Activated CD4-positive, alpha-beta T cell treated with anti-CD3 and anti-CD28 coated beads, Interleukin-2, amount 10 ng/mL, durations not matched to agents 7 days and 5 days (primary cell): ENCODE measurements around the gene SCYGR2. TPM values are rescaled to one million over a fixed set of nuclear protein-coding genes. Genes with fewer than 3 reads are reported as not detected.
"Not testable (repeated sequence)": the region's sequence is repeated elsewhere in the genome, so short reads cannot be mapped to it uniquely, and the experiment has no call there.

Source experiments
- CTCF ChIA-PET: fragments of 350-600 bp; sonication (Branson Sonifier 250); formaldehyde crosslinking; loops from one replicate; lab custom pipeline; 2021; ENCODE audit warnings: antibody characterized with exemption; lab: Charles Lee
- POLR2A ChIA-PET: fragments of 350-600 bp; sonication (Branson Sonifier 250); formaldehyde crosslinking; loops from one replicate; lab custom pipeline; 2021; ENCODE audit warnings: antibody characterized with exemption; lab: Charles Lee
- DNase-seq: peaks from one replicate; pipeline ENCODE4 v3.0.0-alpha.2; 2020
- H3K27ac Mint-ChIP-seq: one replicate; pipeline ENCODE4 v1.8.0; 2021; ENCODE audit warnings: mild to moderate bottlenecking, moderate library complexity, mixed read lengths
- H3K27me3 Mint-ChIP-seq: one replicate; pipeline ENCODE4 v1.8.0; 2021; ENCODE audit warnings: mixed read lengths
- H3K36me3 Mint-ChIP-seq: one replicate; pipeline ENCODE4 v1.8.0; 2021; ENCODE audit warnings: low read depth, mixed read lengths
- H3K4me1 Mint-ChIP-seq: one replicate; pipeline ENCODE4 v1.8.0; 2021; ENCODE audit warnings: mixed read lengths
- H3K4me3 Mint-ChIP-seq: one replicate; pipeline ENCODE4 v1.8.0; 2021; ENCODE audit warnings: mild to moderate bottlenecking, moderate library complexity, mixed read lengths
- H3K9me3 Mint-ChIP-seq: one replicate; pipeline ENCODE4 v1.8.0; 2021; ENCODE audit warnings: mixed read lengths
- total RNA-seq, 2 experiments: library from RNA; stranded (reverse); gene quantifications; one replicate each; pipeline ENCODE4 v1.2.3, GENCODE V29; 2021

Gene SCYGR2, protein sequence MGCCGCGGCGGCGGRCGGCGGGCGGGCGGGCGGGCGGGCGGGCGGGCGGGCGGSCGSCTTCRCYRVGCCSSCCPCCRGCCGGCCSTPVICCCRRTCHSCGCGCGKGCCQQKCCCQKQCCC
- not detected for total RNA-seq

DNA sequence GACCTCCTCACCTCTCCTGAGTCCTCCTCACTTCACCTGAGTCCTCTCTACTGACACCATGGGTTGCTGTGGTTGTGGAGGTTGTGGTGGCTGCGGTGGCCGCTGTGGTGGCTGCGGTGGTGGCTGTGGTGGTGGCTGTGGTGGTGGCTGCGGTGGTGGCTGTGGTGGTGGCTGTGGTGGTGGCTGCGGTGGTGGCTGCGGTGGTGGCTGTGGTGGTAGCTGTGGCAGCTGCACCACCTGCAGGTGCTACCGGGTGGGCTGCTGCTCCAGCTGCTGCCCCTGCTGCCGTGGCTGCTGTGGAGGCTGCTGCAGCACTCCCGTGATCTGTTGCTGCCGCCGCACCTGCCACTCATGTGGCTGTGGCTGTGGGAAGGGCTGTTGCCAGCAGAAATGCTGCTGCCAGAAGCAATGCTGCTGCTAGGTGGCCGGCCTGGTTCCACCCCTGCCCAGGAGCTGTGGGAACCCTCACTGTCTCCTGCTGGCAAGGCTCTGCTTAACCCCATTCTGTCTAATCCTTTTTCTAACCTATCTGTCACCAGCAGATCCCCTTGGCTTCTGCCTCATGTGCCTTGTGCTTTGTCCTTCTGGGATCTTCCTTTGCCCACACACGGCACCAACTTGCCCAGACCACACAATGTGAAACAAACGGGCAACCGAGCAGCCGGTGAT lies at the start of gene SCYGR2:
Gene SCYGR2 (plus strand): TSS at position 59 of the 669 bp plus-strand sequence. CDS start 0 bp downstream, at position 59.
- H3K36me3 Mint-ChIP-seq, H3K4me1 Mint-ChIP-seq, H3K27ac Mint-ChIP-seq, POLR2A ChIA-PET, H3K4me3 Mint-ChIP-seq, CTCF ChIA-PET, DNase-seq, H3K9me3 Mint-ChIP-seq: not testable (repeated sequence)
- H3K27me3 Mint-ChIP-seq, result peaks cover 20% of the 10 kb centered on the region

- no peak overlapping the region for H3K27ac Mint-ChIP-seq
- ChIA-PET POLR2A (no interaction called here), CTCF (interaction anchor here (1.2 kb wide), 1 partner anchor 52 kb away, joined by 3 read pairs; no protein-coding TSS in a partner anchor)
- H3K27me3 Mint-ChIP-seq, result no peaks in the 10 kb centered on the region
- no peak overlapping the region for H3K4me3 Mint-ChIP-seq
- DNase-seq, result no peak
- H3K4me1 Mint-ChIP-seq, result no peaks in the 10 kb centered on the region
- H3K36me3 Mint-ChIP-seq, result peaks cover 22% of the 10 kb centered on the region
- H3K9me3 Mint-ChIP-seq, result no peaks in the 10 kb centered on the region
Measured at GRCh38 chr2:227551836-227552235, 46.9 kb upstream of the SCYGR2 start.

DNA sequence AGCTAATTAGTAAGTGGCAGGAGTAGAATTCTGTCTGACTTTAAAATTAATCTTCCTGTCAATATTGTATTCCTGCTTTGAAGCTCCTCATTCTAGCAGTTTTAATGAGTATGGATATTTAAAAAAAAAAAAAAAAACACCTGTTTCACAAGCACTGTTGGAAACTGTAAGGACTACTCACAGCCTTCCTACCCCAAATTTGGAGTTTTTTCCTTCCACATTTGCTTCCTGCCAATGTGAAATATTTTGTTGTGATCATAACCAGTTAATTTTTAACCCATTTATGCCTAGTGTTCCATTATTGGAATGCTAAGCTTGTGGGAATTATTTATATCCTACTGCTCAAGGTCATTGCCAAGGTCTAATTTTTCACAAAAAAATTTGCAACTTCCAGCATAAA lies 36.1 kb upstream of the SCYGR2 start:
- H3K9me3 Mint-ChIP-seq, result no peaks in the 10 kb centered on the region
- H3K27me3 Mint-ChIP-seq, result no peaks in the 10 kb centered on the region
- POLR2A ChIA-PET, result no interaction called here
- no peak for DNase-seq
- H3K27ac Mint-ChIP-seq, result no peak overlapping the region
- H3K4me1 Mint-ChIP-seq, result no peaks in the 10 kb centered on the region
- no peak overlapping the region for H3K4me3 Mint-ChIP-seq
- CTCF ChIA-PET, result no interaction called here
- H3K36me3 Mint-ChIP-seq, result peaks cover 6% of the 10 kb centered on the region

DNA sequence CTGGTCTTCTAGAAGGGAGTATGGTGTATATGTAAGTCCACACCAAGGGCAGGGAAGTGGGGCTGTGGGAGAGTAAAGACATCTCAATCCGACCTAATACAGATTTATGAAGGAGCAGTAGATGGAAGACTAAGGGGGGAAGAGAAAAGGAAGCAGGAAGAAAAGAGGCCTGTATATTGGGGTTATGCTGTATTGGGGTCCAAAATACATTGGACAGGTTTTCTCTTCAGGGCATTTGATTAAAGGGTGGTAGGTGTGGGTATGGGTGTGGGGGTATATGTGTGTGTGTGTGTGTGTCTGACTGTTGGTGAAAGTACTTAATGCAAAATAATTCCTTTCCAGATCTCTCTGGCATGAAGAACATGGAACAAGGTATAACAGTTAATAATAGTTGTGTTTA lies 33.6 kb upstream of the SCYGR2 start:
- DNase-seq, result no peak
- no peaks in the 10 kb centered on the region for H3K27me3 Mint-ChIP-seq
- H3K4me3 Mint-ChIP-seq, result no peak overlapping the region
- POLR2A ChIA-PET, result interaction anchor here (0.7 kb wide), 1 partner anchor 231 kb away, joined by 3 read pairs; no protein-coding TSS in a partner anchor
- H3K4me1 Mint-ChIP-seq, result no peaks in the 10 kb centered on the region
- CTCF ChIA-PET, result interaction anchor here (1.1 kb wide), 1 partner anchor 11 kb away, joined by 3 read pairs; no protein-coding TSS in a partner anchor
- no peaks in the 10 kb centered on the region for H3K36me3 Mint-ChIP-seq
- no peak overlapping the region for H3K27ac Mint-ChIP-seq
- H3K9me3 Mint-ChIP-seq, result no peaks in the 10 kb centered on the region

GRCh38 chr2:227566012-227566411 lies 32.7 kb upstream of the SCYGR2 start:
- CTCF ChIA-PET, result interaction anchor here (1.1 kb wide), 1 partner anchor 12 kb away, joined by 3 read pairs; no protein-coding TSS in a partner anchor
- no peak overlapping the region for H3K4me3 Mint-ChIP-seq

DNA sequence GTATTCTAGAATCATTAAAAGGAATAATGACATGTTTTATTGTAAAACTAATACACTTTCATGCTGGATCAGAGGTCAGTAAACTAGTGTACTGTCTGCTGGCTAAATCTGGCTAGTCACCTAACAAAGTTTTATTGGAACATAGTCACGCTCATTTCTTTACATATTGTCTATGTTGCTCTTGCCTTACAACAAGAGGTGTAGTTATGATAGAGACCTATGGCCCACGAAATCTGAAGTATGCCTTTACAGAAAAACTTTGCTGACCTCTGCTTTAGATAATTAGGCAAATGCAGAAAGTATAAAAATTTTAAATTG lies 29.9 kb upstream of the SCYGR2 start:
- H3K4me1 Mint-ChIP-seq, result no peaks in the 10 kb centered on the region
- ChIA-PET POLR2A (no interaction called here), CTCF (no interaction called here)
- H3K4me3 Mint-ChIP-seq, result no peak overlapping the region
- no peaks in the 10 kb centered on the region for H3K36me3 Mint-ChIP-seq
- H3K9me3 Mint-ChIP-seq, result no peaks in the 10 kb centered on the region
- H3K27me3 Mint-ChIP-seq, result peaks cover 5% of the 10 kb centered on the region
- no peak for DNase-seq
- H3K27ac Mint-ChIP-seq, result no peak overlapping the region

More at GRCh38 chr2:227566012-227566411, 32.7 kb upstream of the SCYGR2 start:
- Mint-ChIP-seq H3K4me1 (no peaks in the 10 kb centered on the region), H3K9me3 (no peaks in the 10 kb centered on the region), H3K27ac (no peak overlapping the region), H3K27me3 (no peaks in the 10 kb centered on the region), H3K36me3 (no peaks in the 10 kb centered on the region)
- DNase-seq, result no peak
- POLR2A ChIA-PET, result no interaction called here

DNA sequence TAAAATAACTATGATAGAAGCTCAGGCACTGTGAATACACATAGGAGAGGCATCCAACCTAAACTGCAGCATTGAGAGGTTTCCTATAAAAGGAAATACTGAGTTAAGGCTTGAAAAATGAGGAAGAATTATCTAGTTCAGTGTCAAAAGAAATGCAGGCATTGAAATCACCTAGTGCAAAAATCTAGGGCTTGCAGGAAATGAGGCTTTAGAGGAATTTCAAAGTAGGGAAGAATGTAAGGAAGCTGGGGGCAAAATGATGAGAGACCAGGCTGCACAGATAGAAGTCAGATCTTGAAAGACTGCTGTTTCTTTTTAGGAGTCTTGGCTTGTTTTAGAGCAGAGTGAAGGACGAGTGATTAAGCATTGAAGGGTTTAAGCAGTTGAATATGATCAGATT lies 28.1 kb upstream of the SCYGR2 start:
- CTCF ChIA-PET, result no interaction called here

GRCh38 chr2:227576110-227576509 lies 22.6 kb upstream of the SCYGR2 start:
- POLR2A ChIA-PET, result no interaction called here
- Mint-ChIP-seq H3K9me3 (no peaks in the 10 kb centered on the region), H3K4me3 (no peak overlapping the region), H3K27me3 (peaks cover 30% of the 10 kb centered on the region), H3K27ac (no peak overlapping the region), H3K36me3 (no peaks in the 10 kb centered on the region), H3K4me1 (no peaks in the 10 kb centered on the region)
- no peak for DNase-seq
- CTCF ChIA-PET, result no interaction called here

More for the DNA sequence above, 28.1 kb upstream of the SCYGR2 start:
- no peak for DNase-seq
- Mint-ChIP-seq H3K27me3 (peaks cover 7% of the 10 kb centered on the region), H3K36me3 (no peaks in the 10 kb centered on the region), H3K9me3 (no peaks in the 10 kb centered on the region), H3K4me1 (no peaks in the 10 kb centered on the region), H3K27ac (no peak overlapping the region), H3K4me3 (no peak overlapping the region)
- POLR2A ChIA-PET, result no interaction called here

GRCh38 chr2:227576812-227577211 lies 21.9 kb upstream of the SCYGR2 start:
- ChIA-PET POLR2A (no interaction called here), CTCF (no interaction called here)
- H3K9me3 Mint-ChIP-seq, result no peaks in the 10 kb centered on the region
- DNase-seq, result no peak
- no peak overlapping the region for H3K4me3 Mint-ChIP-seq
- H3K36me3 Mint-ChIP-seq, result no peaks in the 10 kb centered on the region
- H3K4me1 Mint-ChIP-seq, result no peaks in the 10 kb centered on the region
- peaks cover 31% of the 10 kb centered on the region for H3K27me3 Mint-ChIP-seq
- no peak overlapping the region for H3K27ac Mint-ChIP-seq

DNA sequence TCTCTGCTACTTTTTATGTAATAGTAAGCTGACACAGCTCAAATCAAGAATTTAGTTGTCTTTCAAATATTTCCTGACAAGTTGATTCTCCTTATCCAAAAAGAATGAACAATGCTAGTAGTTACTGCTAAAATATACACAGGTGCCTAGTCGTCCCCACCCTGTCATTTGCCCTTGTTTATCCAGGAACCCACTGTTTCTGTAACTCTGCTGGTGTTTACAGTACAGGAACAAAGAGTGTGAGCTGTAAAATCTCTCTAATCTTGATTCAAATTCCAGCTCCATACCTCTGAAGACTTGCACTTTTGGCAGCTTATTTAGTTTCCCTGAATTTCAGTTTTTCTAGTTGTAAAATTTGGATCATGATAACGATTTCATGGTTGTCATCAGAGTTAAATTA lies 21.1 kb upstream of the SCYGR2 start:
- Mint-ChIP-seq H3K4me3 (no peak overlapping the region), H3K27ac (no peak overlapping the region), H3K36me3 (no peaks in the 10 kb centered on the region), H3K27me3 (peaks cover 29% of the 10 kb centered on the region), H3K9me3 (peaks cover 3% of the 10 kb centered on the region), H3K4me1 (no peaks in the 10 kb centered on the region)
- POLR2A ChIA-PET, result no interaction called here
- CTCF ChIA-PET, result no interaction called here
- DNase-seq, result no peak

DNA sequence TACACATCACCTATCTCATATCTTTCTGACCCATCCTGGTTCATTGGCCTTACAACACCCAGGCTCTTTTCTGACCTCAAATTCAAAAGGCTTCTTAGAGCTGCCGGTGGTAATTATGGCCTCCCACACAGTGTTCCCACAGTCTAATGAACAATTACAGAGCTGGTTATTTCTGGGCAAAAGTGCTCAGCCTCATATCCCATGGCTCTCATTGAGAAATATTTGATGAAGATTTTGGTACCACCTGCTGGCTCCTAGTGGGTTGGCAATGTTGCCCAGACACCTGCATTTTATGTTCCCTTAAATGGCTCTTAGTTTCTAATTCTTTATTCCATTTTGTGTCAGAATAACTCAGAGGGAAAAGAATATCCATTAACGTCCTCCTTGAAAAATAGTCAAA lies 20.1 kb upstream of the SCYGR2 start:
- POLR2A ChIA-PET, result no interaction called here
- Mint-ChIP-seq H3K4me1 (no peaks in the 10 kb centered on the region), H3K27me3 (peaks cover 29% of the 10 kb centered on the region), H3K9me3 (peaks cover 9% of the 10 kb centered on the region), H3K27ac (no peak overlapping the region), H3K4me3 (no peak overlapping the region), H3K36me3 (no peaks in the 10 kb centered on the region)
- CTCF ChIA-PET, result no interaction called here
- no peak for DNase-seq

GRCh38 chr2:227579791-227580190 lies 18.9 kb upstream of the SCYGR2 start:
- no peak for DNase-seq
- Mint-ChIP-seq H3K4me1 (no peaks in the 10 kb centered on the region), H3K4me3 (no peak overlapping the region), H3K9me3 (peaks cover 10% of the 10 kb centered on the region), H3K27me3 (peaks cover 29% of the 10 kb centered on the region), H3K36me3 (no peaks in the 10 kb centered on the region), H3K27ac (no peak overlapping the region)
- ChIA-PET POLR2A (no interaction called here), CTCF (interaction anchor here (0.6 to 0.7 kb wide), 2 partner anchors 9 to 417 kb away, joined by 3 read pairs; no protein-coding TSS in a partner anchor)

DNA sequence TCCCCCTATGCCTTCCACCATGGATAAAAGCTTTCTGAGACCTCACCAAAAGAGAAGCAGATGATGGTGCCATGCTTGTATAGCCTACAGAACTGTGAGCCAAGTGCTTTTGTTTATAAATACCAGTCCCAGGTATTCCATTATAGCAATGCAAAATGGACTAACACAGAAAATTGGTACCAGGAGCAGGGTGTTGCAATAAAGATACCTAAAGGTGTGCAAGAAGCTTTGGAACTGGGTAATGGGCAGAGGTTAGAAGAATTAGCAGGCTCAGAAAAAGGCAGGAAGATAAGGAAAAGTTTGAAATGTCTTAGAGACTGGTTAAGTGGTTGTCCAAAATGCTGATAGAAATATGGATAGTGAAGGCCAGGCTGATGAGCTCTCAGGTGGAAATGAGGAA lies 16.3 kb upstream of the SCYGR2 start:
- ChIA-PET CTCF (no interaction called here), POLR2A (no interaction called here)
- Mint-ChIP-seq H3K9me3 (peaks cover 10% of the 10 kb centered on the region), H3K4me3 (no peak overlapping the region), H3K27ac (no peak overlapping the region), H3K4me1 (no peaks in the 10 kb centered on the region), H3K27me3 (peaks cover 23% of the 10 kb centered on the region), H3K36me3 (no peaks in the 10 kb centered on the region)
- no peak for DNase-seq
